ENCODE data around the gene ZNF48.

Gene ZNF48

DNA sequence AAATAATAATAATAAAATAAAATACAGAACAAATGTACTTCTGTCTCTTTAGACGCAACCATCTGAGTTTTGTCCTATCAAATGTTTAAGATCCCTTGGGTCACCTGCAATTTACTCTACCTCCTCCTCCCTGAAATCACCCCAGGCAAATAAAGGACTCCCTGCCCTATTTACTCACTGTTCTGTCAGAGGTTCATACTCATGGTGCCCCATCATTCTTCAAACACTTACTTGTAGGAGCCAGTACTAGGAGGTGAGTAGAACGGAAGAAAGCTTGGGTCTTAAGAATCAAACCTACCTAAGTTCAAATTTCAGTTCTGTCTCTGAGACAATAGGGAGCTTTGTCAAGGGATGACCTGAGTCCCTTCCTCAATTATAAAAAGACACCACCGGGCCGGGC is 28.7 kb upstream of the ZNF48 start:
- Histone ChIP-seq H3K79me2 (ENCODE audit: insufficient read depth, low read length) (peaks cover 33% of the 10 kb centered on the region), H3K4me1 (ENCODE audit: insufficient read depth, low read length, severe bottlenecking) (peaks cover 29% of the 10 kb centered on the region), H3K9me2 (ENCODE audit: low read depth, low read length) (no peaks in the 10 kb centered on the region), H3F3A (ENCODE audit: insufficient read depth, low read length) (no peaks in the 10 kb centered on the region), H2AFZ (ENCODE audit: low read length) (no peak overlapping the region), H3K27me3 (ENCODE audit: insufficient read depth, low read length) (no peaks in the 10 kb centered on the region), H3K9ac (ENCODE audit: low read length) (no peak overlapping the region; the same call in 1 of the 2 replicates), H3K27ac (ENCODE audit: low read depth, low read length, poor library complexity, severe bottlenecking) (no peak overlapping the region), H3K36me3 (ENCODE audit: insufficient read depth, low read length) (peaks cover 47% of the 10 kb centered on the region; the same call in 1 of the 2 replicates), H3K9me3 (ENCODE audit: low read length) (no peaks in the 10 kb centered on the region), H3K4me3 (ENCODE audit: low read depth, low read length, poor library complexity, severe bottlenecking) (peak overlapping the region; percentile 97), H3K4me2 (ENCODE audit: low read length) (peak overlapping the region; percentile 89), H4K20me1 (ENCODE audit: insufficient read depth, low read length) (no peaks in the 10 kb centered on the region)
- TF ChIP-seq, protein P1, sequence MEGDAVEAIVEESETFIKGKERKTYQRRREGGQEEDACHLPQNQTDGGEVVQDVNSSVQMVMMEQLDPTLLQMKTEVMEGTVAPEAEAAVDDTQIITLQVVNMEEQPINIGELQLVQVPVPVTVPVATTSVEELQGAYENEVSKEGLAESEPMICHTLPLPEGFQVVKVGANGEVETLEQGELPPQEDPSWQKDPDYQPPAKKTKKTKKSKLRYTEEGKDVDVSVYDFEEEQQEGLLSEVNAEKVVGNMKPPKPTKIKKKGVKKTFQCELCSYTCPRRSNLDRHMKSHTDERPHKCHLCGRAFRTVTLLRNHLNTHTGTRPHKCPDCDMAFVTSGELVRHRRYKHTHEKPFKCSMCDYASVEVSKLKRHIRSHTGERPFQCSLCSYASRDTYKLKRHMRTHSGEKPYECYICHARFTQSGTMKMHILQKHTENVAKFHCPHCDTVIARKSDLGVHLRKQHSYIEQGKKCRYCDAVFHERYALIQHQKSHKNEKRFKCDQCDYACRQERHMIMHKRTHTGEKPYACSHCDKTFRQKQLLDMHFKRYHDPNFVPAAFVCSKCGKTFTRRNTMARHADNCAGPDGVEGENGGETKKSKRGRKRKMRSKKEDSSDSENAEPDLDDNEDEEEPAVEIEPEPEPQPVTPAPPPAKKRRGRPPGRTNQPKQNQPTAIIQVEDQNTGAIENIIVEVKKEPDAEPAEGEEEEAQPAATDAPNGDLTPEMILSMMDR (IDR thresholded peaks at IDR 0.05; ENCODE audit: low read length), result no peak
- no peak for TF ChIP-seq EZH2 (IDR thresholded peaks at IDR 0.05; ENCODE audit: borderline replicate concordance, low read length)

DNA sequence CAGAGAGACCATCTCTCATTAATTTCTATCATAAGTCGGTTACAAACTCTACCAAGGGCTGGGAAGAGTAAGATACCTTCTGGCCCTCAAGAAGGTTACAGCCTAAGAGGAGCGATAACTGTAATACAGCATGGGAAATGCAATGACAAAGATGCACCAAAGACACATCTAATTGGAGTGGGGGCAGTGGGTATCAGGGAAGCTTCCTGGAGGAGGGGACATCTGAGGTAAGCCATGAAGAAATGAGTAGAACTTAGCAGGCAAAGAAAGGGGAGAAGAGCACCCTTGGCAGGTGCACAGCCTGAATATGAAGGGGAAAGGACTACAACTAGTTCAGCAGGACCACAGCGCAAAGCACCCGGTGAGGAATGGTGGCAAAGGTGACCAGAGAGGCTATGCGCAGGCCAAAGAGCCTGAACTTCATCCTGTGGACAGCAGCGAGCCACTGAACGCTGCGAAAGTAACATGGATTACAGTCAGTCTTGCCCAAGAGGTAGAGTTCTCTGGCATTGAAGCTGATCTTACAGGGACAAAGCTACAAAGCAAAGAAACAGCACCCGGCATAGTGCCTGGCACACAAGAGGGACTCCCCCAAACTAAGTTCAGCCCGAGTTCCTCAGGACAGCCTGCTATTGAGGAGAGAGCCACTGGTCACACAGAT is 27.7 kb upstream of the ZNF48 start:
- Histone ChIP-seq H3K4me3 (ENCODE audit: low read depth, low read length, poor library complexity, severe bottlenecking) (peak overlapping the region; percentile 97), H3K79me2 (ENCODE audit: insufficient read depth, low read length) (peaks cover 33% of the 10 kb centered on the region), H4K20me1 (ENCODE audit: insufficient read depth, low read length) (no peaks in the 10 kb centered on the region), H3K9me2 (ENCODE audit: low read depth, low read length) (no peaks in the 10 kb centered on the region), H3K27ac (ENCODE audit: low read depth, low read length, poor library complexity, severe bottlenecking) (no peak overlapping the region), H2AFZ (ENCODE audit: low read length) (no peak overlapping the region), H3K9ac (ENCODE audit: low read length) (peak overlapping the region; percentile 89), H3K36me3 (ENCODE audit: insufficient read depth, low read length) (peaks cover 43% of the 10 kb centered on the region; the same call in 1 of the 2 replicates), H3K4me2 (ENCODE audit: low read length) (peak overlapping the region; percentile 89), H3K4me1 (ENCODE audit: insufficient read depth, low read length, severe bottlenecking) (peaks cover 39% of the 10 kb centered on the region), H3K27me3 (ENCODE audit: insufficient read depth, low read length) (no peaks in the 10 kb centered on the region), H3K9me3 (ENCODE audit: low read length) (no peaks in the 10 kb centered on the region), H3F3A (ENCODE audit: insufficient read depth, low read length) (no peaks in the 10 kb centered on the region)
- TF ChIP-seq, protein P1 (IDR thresholded peaks at IDR 0.05; ENCODE audit: low read length), result no peak
- TF ChIP-seq EZH2 (IDR thresholded peaks at IDR 0.05; ENCODE audit: borderline replicate concordance, low read length), result no peak

DNA sequence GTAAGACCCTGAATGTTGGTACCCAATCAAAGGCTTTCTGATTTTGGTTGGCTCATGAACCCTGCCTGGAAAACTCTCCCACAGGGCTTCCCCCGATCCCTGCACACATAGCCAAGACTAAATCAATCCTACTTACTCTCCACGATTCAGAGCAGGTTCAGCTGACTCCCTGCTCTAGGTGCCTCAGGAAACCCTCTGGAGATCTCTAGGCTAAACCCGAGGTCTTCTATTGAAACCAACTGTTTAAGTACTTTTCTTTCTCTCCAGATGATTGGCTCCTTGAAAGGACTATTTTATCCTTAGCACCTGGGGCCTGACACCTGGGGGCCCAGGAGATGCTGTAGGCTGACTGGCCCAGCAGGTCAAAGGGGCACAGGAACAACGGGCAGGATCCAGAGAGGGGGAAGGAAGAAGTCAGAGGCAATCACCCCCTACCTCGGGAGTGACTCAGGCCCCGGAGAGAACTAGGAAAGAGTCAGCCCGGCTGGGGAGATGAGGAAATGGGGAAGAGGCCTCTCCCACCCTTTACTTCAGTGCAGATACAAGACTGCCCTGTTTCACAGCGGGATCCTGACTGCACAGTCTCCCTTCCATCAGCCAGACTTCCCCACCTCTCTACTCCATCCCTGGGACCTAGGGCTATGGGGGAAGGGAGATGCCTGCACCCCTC is 27.0 kb upstream of the ZNF48 start:
- Histone ChIP-seq H3K27ac (ENCODE audit: low read depth, low read length, poor library complexity, severe bottlenecking) (no peak overlapping the region), H4K20me1 (ENCODE audit: insufficient read depth, low read length) (no peaks in the 10 kb centered on the region), H3K4me1 (ENCODE audit: insufficient read depth, low read length, severe bottlenecking) (peaks cover 42% of the 10 kb centered on the region)

More for the DNA sequence above, 27.0 kb upstream of the ZNF48 start:
- H3K27me3 ChIP-seq (ENCODE audit: insufficient read depth, low read length), result no peaks in the 10 kb centered on the region
- H3K9me3 ChIP-seq (ENCODE audit: low read length), result no peaks in the 10 kb centered on the region
- peaks cover 36% of the 10 kb centered on the region; the same call in 1 of the 2 replicates for H3K36me3 ChIP-seq (ENCODE audit: insufficient read depth, low read length)
- peak overlapping the region; percentile 97 for H3K4me3 ChIP-seq (ENCODE audit: low read depth, low read length, poor library complexity, severe bottlenecking)
- peak overlapping the region; percentile 89 for H3K4me2 ChIP-seq (ENCODE audit: low read length)
- peaks cover 33% of the 10 kb centered on the region for H3K79me2 ChIP-seq (ENCODE audit: insufficient read depth, low read length)
- H3K9me2 ChIP-seq (ENCODE audit: low read depth, low read length), result no peaks in the 10 kb centered on the region
- no peak for TF ChIP-seq EZH2 (IDR thresholded peaks at IDR 0.05; ENCODE audit: borderline replicate concordance, low read length)
- TF ChIP-seq, protein P1 (IDR thresholded peaks at IDR 0.05; ENCODE audit: low read length), result no peak
- H2AFZ ChIP-seq (ENCODE audit: low read length), result no peak overlapping the region
- H3F3A ChIP-seq (ENCODE audit: insufficient read depth, low read length), result no peaks in the 10 kb centered on the region
- H3K9ac ChIP-seq (ENCODE audit: low read length), result peak overlapping the region; percentile 89
